ENCODE results near the gene BCL2A1.

DNA sequence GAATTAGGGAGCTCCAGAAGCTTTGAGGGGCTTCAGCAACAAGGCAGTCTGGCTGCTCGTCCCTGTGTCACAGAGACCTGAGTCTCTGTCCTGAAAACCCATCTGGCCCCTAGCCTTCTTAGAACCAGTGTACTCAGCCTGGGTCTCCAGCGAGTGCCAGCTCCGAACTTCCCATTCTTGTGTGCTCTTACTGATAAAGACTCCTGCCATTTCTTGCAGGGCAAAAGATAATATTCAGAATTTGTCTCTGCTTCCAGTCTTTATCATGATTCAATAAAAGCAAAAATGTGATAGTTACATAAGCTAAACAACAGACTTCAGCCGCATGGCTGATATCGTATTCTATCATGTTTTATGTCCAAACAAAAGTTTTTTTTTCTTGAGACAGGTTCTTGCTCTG lies 36.0 kb upstream of the BCL2A1 start:
- TF ChIP-seq, protein P1, sequence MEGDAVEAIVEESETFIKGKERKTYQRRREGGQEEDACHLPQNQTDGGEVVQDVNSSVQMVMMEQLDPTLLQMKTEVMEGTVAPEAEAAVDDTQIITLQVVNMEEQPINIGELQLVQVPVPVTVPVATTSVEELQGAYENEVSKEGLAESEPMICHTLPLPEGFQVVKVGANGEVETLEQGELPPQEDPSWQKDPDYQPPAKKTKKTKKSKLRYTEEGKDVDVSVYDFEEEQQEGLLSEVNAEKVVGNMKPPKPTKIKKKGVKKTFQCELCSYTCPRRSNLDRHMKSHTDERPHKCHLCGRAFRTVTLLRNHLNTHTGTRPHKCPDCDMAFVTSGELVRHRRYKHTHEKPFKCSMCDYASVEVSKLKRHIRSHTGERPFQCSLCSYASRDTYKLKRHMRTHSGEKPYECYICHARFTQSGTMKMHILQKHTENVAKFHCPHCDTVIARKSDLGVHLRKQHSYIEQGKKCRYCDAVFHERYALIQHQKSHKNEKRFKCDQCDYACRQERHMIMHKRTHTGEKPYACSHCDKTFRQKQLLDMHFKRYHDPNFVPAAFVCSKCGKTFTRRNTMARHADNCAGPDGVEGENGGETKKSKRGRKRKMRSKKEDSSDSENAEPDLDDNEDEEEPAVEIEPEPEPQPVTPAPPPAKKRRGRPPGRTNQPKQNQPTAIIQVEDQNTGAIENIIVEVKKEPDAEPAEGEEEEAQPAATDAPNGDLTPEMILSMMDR (IDR thresholded peaks at IDR 0.05): no peak
- TF ChIP-seq POLR2A (IDR thresholded peaks at IDR 0.05) (no peak), POLR2AphosphoS5 (IDR thresholded peaks at IDR 0.05) (no peak)
